ENCODE data around the gene NKX3-2.
"Not testable (repeated sequence)": the region's sequence is repeated elsewhere in the genome, so short reads cannot be mapped to it uniquely, and the experiment has no call there.

Gene NKX3-2

GRCh38 chr4:13561673-13562072, 17.4 kb upstream of the NKX3-2 start:
- no peaks in the 10 kb centered on the region for H3K36me3 ChIP-seq (ENCODE audit: control insufficient read depth, insufficient read depth, low read length)
- no peaks in the 10 kb centered on the region for H3K9me3 ChIP-seq (ENCODE audit: control insufficient read depth, low read length)
- H3K27me3 ChIP-seq (ENCODE audit: control insufficient read depth, insufficient read depth, low read length, poor library complexity, severe bottlenecking) = no peaks in the 10 kb centered on the region
- WGBS, 2 experiments = 86 to 87% methylated on average over 3 to 4 of the region's 4 CpGs
- H3K4me3 ChIP-seq (ENCODE audit: insufficient read depth, low read depth, low read length) = no peak overlapping the region
- no peaks in the 10 kb centered on the region for H3K4me1 ChIP-seq (ENCODE audit: control insufficient read depth, insufficient read depth, low read length)
- no peak overlapping the region for H3K27ac ChIP-seq (ENCODE audit: insufficient read depth, low read depth, low read length, poor library complexity, severe bottlenecking)

DNA sequence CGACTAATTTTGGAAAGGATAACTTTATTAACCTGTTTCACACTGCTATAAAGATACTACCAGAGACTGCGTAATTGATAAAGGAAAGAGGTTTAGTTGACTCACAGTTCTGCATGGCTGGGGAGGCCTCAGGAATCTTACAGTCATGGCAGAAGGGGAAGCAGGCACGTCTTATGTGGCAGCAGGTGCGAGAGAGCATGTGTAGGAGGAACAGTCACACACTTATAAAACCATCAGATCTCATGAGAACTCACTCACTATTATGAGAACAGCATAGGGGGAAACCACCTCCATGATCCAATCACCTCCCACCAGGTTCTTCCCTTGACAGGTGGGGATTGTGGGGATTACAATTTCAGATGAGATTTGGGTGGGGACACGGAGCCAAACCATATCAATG, 15.8 kb upstream of the NKX3-2 start:
- 86 to 88% methylated on average over 3 to 4 of the region's 5 CpGs for WGBS, 2 experiments

DNA sequence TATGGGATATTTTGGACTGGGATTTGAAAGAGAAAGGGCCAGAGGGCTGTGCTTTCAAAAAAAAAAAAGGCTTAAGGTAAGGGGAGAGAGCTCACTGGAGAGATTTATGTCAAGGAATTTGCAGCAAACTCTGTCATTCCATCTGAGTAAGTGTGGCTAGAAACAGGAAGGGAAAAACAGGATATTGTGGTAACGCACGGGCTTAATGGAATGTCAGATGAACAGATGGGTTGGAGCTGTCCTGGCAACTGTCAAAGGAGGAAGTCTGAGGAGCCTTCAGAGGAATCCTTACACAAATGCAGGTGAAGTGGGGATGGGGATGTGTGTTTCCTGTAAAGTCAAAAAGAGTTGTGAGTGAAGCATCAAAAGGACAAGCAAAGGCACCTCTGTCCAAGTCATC, 15.1 kb upstream of the NKX3-2 start:
- no peaks in the 10 kb centered on the region for H3K36me3 ChIP-seq (ENCODE audit: control insufficient read depth, insufficient read depth, low read length)
- no peak overlapping the region for H3K27ac ChIP-seq (ENCODE audit: insufficient read depth, low read depth, low read length, poor library complexity, severe bottlenecking)
- H3K4me1 ChIP-seq (ENCODE audit: control insufficient read depth, insufficient read depth, low read length) = no peaks in the 10 kb centered on the region
- H3K27me3 ChIP-seq (ENCODE audit: control insufficient read depth, insufficient read depth, low read length, poor library complexity, severe bottlenecking) = no peaks in the 10 kb centered on the region
- H3K4me3 ChIP-seq (ENCODE audit: insufficient read depth, low read depth, low read length) = no peak overlapping the region
- H3K9me3 ChIP-seq (ENCODE audit: control insufficient read depth, low read length) = no peaks in the 10 kb centered on the region
- 85 to 86% methylated on average over 2 of the region's 2 CpGs for WGBS, 2 experiments

More for the DNA sequence above, 15.8 kb upstream of the NKX3-2 start:
- H3K36me3 ChIP-seq (ENCODE audit: control insufficient read depth, insufficient read depth, low read length); H3K27ac ChIP-seq (ENCODE audit: insufficient read depth, low read depth, low read length, poor library complexity, severe bottlenecking); H3K9me3 ChIP-seq (ENCODE audit: control insufficient read depth, low read length); H3K4me1 ChIP-seq (ENCODE audit: control insufficient read depth, insufficient read depth, low read length); H3K4me3 ChIP-seq (ENCODE audit: insufficient read depth, low read depth, low read length); H3K27me3 ChIP-seq (ENCODE audit: control insufficient read depth, insufficient read depth, low read length, poor library complexity, severe bottlenecking): not testable (repeated sequence)

GRCh38 chr4:13558881-13559280, 14.6 kb upstream of the NKX3-2 start:
- Histone ChIP-seq H3K27ac (ENCODE audit: insufficient read depth, low read depth, low read length, poor library complexity, severe bottlenecking) (no peak overlapping the region), H3K4me1 (ENCODE audit: control insufficient read depth, insufficient read depth, low read length) (no peaks in the 10 kb centered on the region), H3K9me3 (ENCODE audit: control insufficient read depth, low read length) (no peaks in the 10 kb centered on the region), H3K36me3 (ENCODE audit: control insufficient read depth, insufficient read depth, low read length) (no peaks in the 10 kb centered on the region), H3K27me3 (ENCODE audit: control insufficient read depth, insufficient read depth, low read length, poor library complexity, severe bottlenecking) (no peaks in the 10 kb centered on the region), H3K4me3 (ENCODE audit: insufficient read depth, low read depth, low read length) (no peak overlapping the region)
- WGBS, 2 experiments = 82% methylated on average over 1 of the region's 1 CpG; no CpG with 5 or more reads in 1 of the 2 experiments

GRCh38 chr4:13555325-13555724, 11.0 kb upstream of the NKX3-2 start:
- Histone ChIP-seq H3K4me3 (ENCODE audit: insufficient read depth, low read depth, low read length) (no peak overlapping the region), H3K36me3 (ENCODE audit: control insufficient read depth, insufficient read depth, low read length) (no peaks in the 10 kb centered on the region), H3K9me3 (ENCODE audit: control insufficient read depth, low read length) (no peaks in the 10 kb centered on the region), H3K27me3 (ENCODE audit: control insufficient read depth, insufficient read depth, low read length, poor library complexity, severe bottlenecking) (no peaks in the 10 kb centered on the region), H3K4me1 (ENCODE audit: control insufficient read depth, insufficient read depth, low read length) (no peaks in the 10 kb centered on the region), H3K27ac (ENCODE audit: insufficient read depth, low read depth, low read length, poor library complexity, severe bottlenecking) (no peak overlapping the region)
- 85 to 90% methylated on average over 2 of the region's 2 CpGs for WGBS, 2 experiments

GRCh38 chr4:13553081-13553480, 8.8 kb upstream of the NKX3-2 start:
- H3K36me3 ChIP-seq (ENCODE audit: control insufficient read depth, insufficient read depth, low read length) = no peaks in the 10 kb centered on the region
- no peak overlapping the region for H3K27ac ChIP-seq (ENCODE audit: insufficient read depth, low read depth, low read length, poor library complexity, severe bottlenecking)
- H3K4me1 ChIP-seq (ENCODE audit: control insufficient read depth, insufficient read depth, low read length) = peaks cover 4% of the 10 kb centered on the region
- peaks cover 15% of the 10 kb centered on the region for H3K27me3 ChIP-seq (ENCODE audit: control insufficient read depth, insufficient read depth, low read length, poor library complexity, severe bottlenecking)
- WGBS, 2 experiments = 89 to 91% methylated on average over 1 of the region's 1 CpG
- H3K9me3 ChIP-seq (ENCODE audit: control insufficient read depth, low read length) = no peaks in the 10 kb centered on the region
- H3K4me3 ChIP-seq (ENCODE audit: insufficient read depth, low read depth, low read length) = no peak overlapping the region

- Histone ChIP-seq H3K27me3 (ENCODE audit: control insufficient read depth, insufficient read depth, low read length, poor library complexity, severe bottlenecking) (peaks cover 55% of the 10 kb centered on the region), H3K36me3 (ENCODE audit: control insufficient read depth, insufficient read depth, low read length) (no peaks in the 10 kb centered on the region), H3K4me3 (ENCODE audit: insufficient read depth, low read depth, low read length) (peak overlapping the region; percentile 36), H3K9me3 (ENCODE audit: control insufficient read depth, low read length) (no peaks in the 10 kb centered on the region), H3K4me1 (ENCODE audit: control insufficient read depth, insufficient read depth, low read length) (peaks cover 4% of the 10 kb centered on the region), H3K27ac (ENCODE audit: insufficient read depth, low read depth, low read length, poor library complexity, severe bottlenecking) (no peak overlapping the region)
- 4 to 5% methylated on average over 21 of the region's 21 CpGs for WGBS, 2 experiments
Observed at GRCh38 chr4:13548984-13549546, 4.8 kb upstream of the NKX3-2 start.

GRCh38 chr4:13548059-13548983, 4.0 kb upstream of the NKX3-2 start:
- no peak overlapping the region for H3K27ac ChIP-seq (ENCODE audit: insufficient read depth, low read depth, low read length, poor library complexity, severe bottlenecking)
- no peaks in the 10 kb centered on the region for H3K9me3 ChIP-seq (ENCODE audit: control insufficient read depth, low read length)
- WGBS, 2 experiments = 15% methylated on average over 34 to 35 of the region's 35 CpGs
- H3K27me3 ChIP-seq (ENCODE audit: control insufficient read depth, insufficient read depth, low read length, poor library complexity, severe bottlenecking) = peaks cover 62% of the 10 kb centered on the region
- peak overlapping the region; percentile 47 for H3K4me3 ChIP-seq (ENCODE audit: insufficient read depth, low read depth, low read length)
- no peaks in the 10 kb centered on the region for H3K36me3 ChIP-seq (ENCODE audit: control insufficient read depth, insufficient read depth, low read length)
- peaks cover 4% of the 10 kb centered on the region for H3K4me1 ChIP-seq (ENCODE audit: control insufficient read depth, insufficient read depth, low read length)

GRCh38 chr4:13547485-13548041, 3.3 kb upstream of the NKX3-2 start:
- Histone ChIP-seq H3K4me1 (ENCODE audit: control insufficient read depth, insufficient read depth, low read length) (peaks cover 4% of the 10 kb centered on the region), H3K27ac (ENCODE audit: insufficient read depth, low read depth, low read length, poor library complexity, severe bottlenecking) (no peak overlapping the region), H3K27me3 (ENCODE audit: control insufficient read depth, insufficient read depth, low read length, poor library complexity, severe bottlenecking) (peaks cover 70% of the 10 kb centered on the region), H3K36me3 (ENCODE audit: control insufficient read depth, insufficient read depth, low read length) (no peaks in the 10 kb centered on the region), H3K4me3 (ENCODE audit: insufficient read depth, low read depth, low read length) (peak overlapping the region; percentile 47), H3K9me3 (ENCODE audit: control insufficient read depth, low read length) (no peaks in the 10 kb centered on the region)
- WGBS, 2 experiments = 0% methylated on average over 56 of the region's 56 CpGs

DNA sequence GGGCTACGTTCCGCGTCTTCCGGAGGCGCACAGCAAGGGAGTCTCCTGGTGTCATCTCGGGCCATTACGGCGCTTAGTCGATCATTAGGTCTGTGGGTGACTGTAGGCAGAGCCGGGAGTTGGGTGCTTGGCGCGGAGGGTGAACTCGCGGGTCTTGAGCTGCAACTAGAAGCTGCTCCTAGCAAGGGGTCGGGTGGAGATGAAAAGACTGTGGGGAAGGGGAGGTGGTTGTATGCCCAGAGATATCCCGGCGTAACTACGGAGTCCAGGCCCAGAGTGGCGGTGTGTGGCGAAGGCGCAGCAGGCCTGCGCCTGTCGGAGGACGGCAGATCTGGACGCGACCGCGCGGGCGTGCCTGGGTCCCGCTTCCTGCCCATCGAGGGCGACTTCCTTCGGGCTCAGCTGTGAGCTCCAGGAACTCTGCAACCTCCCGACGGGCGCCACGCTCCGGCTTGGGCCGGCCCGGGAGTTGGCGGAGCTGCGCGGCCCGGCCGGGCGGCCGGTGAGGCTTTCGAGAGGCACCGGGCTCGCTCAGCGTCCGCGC, 2.7 kb upstream of the NKX3-2 start:
- Histone ChIP-seq H3K27ac (ENCODE audit: insufficient read depth, low read depth, low read length, poor library complexity, severe bottlenecking) (no peak overlapping the region), H3K27me3 (ENCODE audit: control insufficient read depth, insufficient read depth, low read length, poor library complexity, severe bottlenecking) (peaks cover 75% of the 10 kb centered on the region), H3K36me3 (ENCODE audit: control insufficient read depth, insufficient read depth, low read length) (no peaks in the 10 kb centered on the region), H3K4me3 (ENCODE audit: insufficient read depth, low read depth, low read length) (peak overlapping the region; percentile 47), H3K9me3 (ENCODE audit: control insufficient read depth, low read length) (no peaks in the 10 kb centered on the region), H3K4me1 (ENCODE audit: control insufficient read depth, insufficient read depth, low read length) (peaks cover 4% of the 10 kb centered on the region)
- 1% methylated on average over 54 of the region's 54 CpGs for whole genome bisulfite sequencing, 2 experiments

All from ectodermal cell (in vitro differentiated cells).